A673 (cell line): ENCODE measurements around the gene CBX3. TPM values are rescaled to one million over a fixed set of nuclear protein-coding genes. Genes with fewer than 3 reads are reported as not detected.

Source experiments
- BruUV-seq: library from RNA; stranded (reverse); fragments of 400-500 nt; replicated peaks from 2 replicates; lab custom pipeline; 2021; lab: Mats Ljungman, UMichigan
- CTCF ChIA-PET: fragments of 300-600 bp; sonication (Branson Sonifier 250); formaldehyde crosslinking; loops from one replicate; lab custom pipeline; 2022; ENCODE audit warnings: antibody characterized with exemption; lab: Charles Lee
- POLR2A ChIA-PET: fragments of 300-600 bp; sonication (Branson Sonifier 250); formaldehyde crosslinking; loops from one replicate; lab custom pipeline; 2022; ENCODE audit warnings: antibody characterized with exemption; ENCODE audit not compliant: low non-redundant PET; lab: Charles Lee
- DNase-seq: peaks from one replicate; pipeline ENCODE4 v3.0.0-alpha.2; 2015; ENCODE audit warnings: low spot score
- H3K27ac ChIP-seq: fragments of 200-600 bp; sonication (generic); 2 replicates; pipeline ENCODE4 v1.5.1; 2016; ENCODE audit warnings: mixed run types, low read depth, mild to moderate bottlenecking, mixed read lengths, antibody characterized with exemption, low read length; ENCODE audit not compliant: poor library complexity, severe bottlenecking
- H3K27me3 ChIP-seq: fragments of 200-600 bp; sonication (generic); replicated peaks from 2 replicates; pipeline ENCODE4 v1.6.1; 2017; ENCODE audit warnings: mixed run types, low read depth, mild to moderate bottlenecking, mixed read lengths, antibody characterized with exemption, low read length; ENCODE audit not compliant: insufficient read depth, poor library complexity
- H3K36me3 ChIP-seq: fragments of 200-600 bp; sonication (generic); 2 replicates; pipeline ENCODE4 v1.6.1; 2016; ENCODE audit warnings: mixed run types, mild to moderate bottlenecking, mixed read lengths, antibody characterized with exemption, low read length; ENCODE audit not compliant: insufficient read depth, poor library complexity, severe bottlenecking
- H3K4me1 ChIP-seq: fragments of 200-600 bp; sonication (generic); 2 replicates; pipeline ENCODE4 v1.6.1; 2017; ENCODE audit warnings: mixed run types, mild to moderate bottlenecking, mixed read lengths, antibody characterized with exemption, low read length; ENCODE audit not compliant: insufficient read depth, poor library complexity, severe bottlenecking
- H3K4me3 ChIP-seq: fragments of 200-600 bp; sonication (generic); 2 replicates; pipeline ENCODE4 v1.5.1; 2016; ENCODE audit warnings: low read depth, mixed run types, mild to moderate bottlenecking, mixed read lengths, low read length; ENCODE audit not compliant: poor library complexity, severe bottlenecking
- H3K9me3 ChIP-seq: fragments of 200-600 bp; sonication (generic); 2 replicates; pipeline ENCODE4 v1.6.1; 2016; ENCODE audit warnings: mixed run types, low read depth, mild to moderate bottlenecking, mixed read lengths, antibody characterized with exemption, low read length; ENCODE audit not compliant: poor library complexity, severe bottlenecking
- CTCF ChIP-seq: fragments of 300-800, 200-600 bp; sonication (generic); conservative IDR thresholded peaks from 2 replicates; pipeline ENCODE4 v1.5.1; 2017; ENCODE audit warnings: low read depth, mild to moderate bottlenecking, antibody characterized with exemption, low read length, moderate library complexity, mixed read lengths
- EZH2 ChIP-seq: fragments of 200-600 bp; sonication (generic); IDR thresholded peaks from 2 replicates; pipeline ENCODE4 v1.6.1; 2017; ENCODE audit warnings: borderline replicate concordance, low read depth, mild to moderate bottlenecking, mixed read lengths, antibody characterized with exemption, low read length; ENCODE audit not compliant: poor library complexity, severe bottlenecking
- intact Hi-C: fragments of 100-400 bp; cut with micrococcal nuclease; formaldehyde crosslinking; loops from one replicate; pipeline ENCODE4 v1.10.0; 2022; ENCODE audit not compliant: unreplicated experiment
- total RNA-seq: library from RNA; stranded (reverse); gene quantifications from 2 replicates; pipeline ENCODE4 v1.2.3, GENCODE V29; 2021

The CBX3 gene
- total RNA-seq, 1 experiment from 2014 or later = 228 TPM

DNA sequence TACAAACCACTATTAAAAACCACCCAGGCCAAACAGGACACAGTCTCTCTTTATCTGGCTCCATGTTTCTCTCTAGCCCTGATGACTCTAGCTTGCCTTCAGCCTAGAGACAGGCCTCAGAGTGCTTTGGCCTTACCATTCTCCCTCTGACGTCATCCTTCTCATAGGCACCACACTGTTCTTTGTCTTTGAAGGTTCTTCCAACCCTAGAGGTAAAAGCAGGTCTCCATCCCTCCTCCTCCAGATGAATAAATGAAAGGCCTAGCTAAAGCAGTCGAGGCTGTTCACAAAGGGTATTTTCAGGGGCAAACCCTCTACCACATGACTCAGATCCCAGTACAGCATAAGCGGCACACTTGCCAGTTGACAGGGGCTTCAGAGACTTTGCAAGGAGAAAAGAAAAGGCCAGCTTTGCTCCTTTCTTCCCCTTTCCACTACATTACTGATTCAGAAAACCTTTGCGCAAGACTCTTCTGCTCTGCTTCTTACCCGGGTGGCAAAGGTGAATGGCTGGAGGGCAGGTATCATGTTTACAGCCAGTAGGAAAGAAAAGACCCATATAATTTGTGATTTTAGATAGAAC is 34.8 kb upstream of the CBX3 start:
- no peaks in the 10 kb centered on the region for H3K9me3 ChIP-seq
- H3K4me3 ChIP-seq = no peak overlapping the region
- ChIA-PET POLR2A (no interaction called here), CTCF (no interaction called here)
- no peak overlapping the region for H3K27ac ChIP-seq
- no peak for TF ChIP-seq EZH2
- no peak for TF ChIP-seq CTCF
- no peaks in the 10 kb centered on the region for H3K36me3 ChIP-seq
- no peaks in the 10 kb centered on the region for H3K4me1 ChIP-seq
- intact Hi-C loops = no loop called here
- DNase-seq = no peak
- no peaks in the 10 kb centered on the region for H3K27me3 ChIP-seq
- BruUV-seq = no TSS peak

DNA sequence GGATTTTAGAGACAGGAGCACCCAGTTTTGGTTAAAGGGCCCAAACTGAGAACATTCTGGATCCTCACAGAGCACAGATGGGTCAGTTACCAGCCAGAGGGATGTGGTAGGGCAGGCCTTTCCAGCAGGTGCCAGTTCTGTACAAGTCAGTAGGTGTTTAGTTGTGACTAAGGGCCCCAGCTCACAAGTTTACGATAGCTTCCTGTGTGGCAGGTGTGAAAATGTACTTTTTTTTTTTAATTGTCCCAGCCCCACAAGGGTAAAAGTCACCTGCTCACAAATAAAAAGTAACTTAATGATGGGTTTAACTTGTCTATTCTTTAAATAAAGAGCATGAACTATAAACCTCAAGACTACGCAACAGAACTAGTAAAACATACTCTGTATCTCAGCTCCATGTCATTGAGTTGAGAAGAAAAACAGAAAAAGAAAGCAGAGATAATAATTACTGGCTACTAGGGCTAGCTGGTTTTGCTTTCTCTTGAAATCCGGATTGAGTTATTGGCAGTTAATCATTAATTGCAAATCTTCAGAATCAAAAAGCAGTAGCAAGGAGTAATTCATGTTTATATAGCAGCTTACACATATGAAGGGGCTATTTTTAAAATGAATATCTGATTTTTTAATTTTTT is 34.1 kb upstream of the CBX3 start:
- TF ChIP-seq EZH2 (no peak), CTCF (no peak)
- BruUV-seq = no TSS peak
- DNase-seq = no peak
- POLR2A ChIA-PET = no interaction called here
- no peak overlapping the region for H3K27ac ChIP-seq
- no peak overlapping the region for H3K4me3 ChIP-seq
- CTCF ChIA-PET = no interaction called here
- H3K4me1 ChIP-seq = no peaks in the 10 kb centered on the region
- no peaks in the 10 kb centered on the region for H3K36me3 ChIP-seq
- no peaks in the 10 kb centered on the region for H3K9me3 ChIP-seq
- intact Hi-C loops = no loop called here
- H3K27me3 ChIP-seq = no peaks in the 10 kb centered on the region

DNA sequence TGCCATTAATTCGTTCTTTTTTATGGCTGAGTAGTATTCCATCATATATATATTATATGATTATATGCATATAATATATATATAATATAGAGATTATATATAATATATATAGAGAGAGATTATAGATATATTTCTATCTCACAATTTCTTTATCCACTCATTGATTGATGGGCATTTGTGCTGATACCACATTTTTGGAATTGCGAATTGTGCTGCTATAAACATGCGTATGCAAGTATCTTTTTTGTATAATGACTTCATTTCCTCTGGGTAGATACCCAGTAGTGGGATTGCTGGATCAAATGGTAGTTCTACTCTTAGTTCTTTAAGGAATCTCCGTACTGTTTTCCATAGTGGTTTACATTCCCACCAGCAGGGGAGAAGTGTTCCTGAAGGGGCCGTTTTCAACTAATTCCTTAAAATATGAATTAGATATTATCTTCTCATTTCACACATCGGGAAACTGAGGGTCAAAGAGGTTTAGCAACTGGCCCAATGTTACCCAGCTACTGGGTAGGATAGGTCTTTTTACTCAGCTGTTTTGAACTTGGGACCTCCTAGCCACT is 33.0 kb upstream of the CBX3 start:
- H3K9me3 ChIP-seq = no peaks in the 10 kb centered on the region
- DNase-seq = no peak
- intact Hi-C loops = no loop called here
- H3K4me3 ChIP-seq = no peak overlapping the region
- ChIA-PET POLR2A (no interaction called here), CTCF (no interaction called here)
- no peaks in the 10 kb centered on the region for H3K27me3 ChIP-seq
- H3K4me1 ChIP-seq = no peaks in the 10 kb centered on the region
- no peak for TF ChIP-seq CTCF
- no peak for TF ChIP-seq EZH2
- H3K36me3 ChIP-seq = no peaks in the 10 kb centered on the region
- H3K27ac ChIP-seq = no peak overlapping the region
- no TSS peak for BruUV-seq
